Raji (cell line): ENCODE results near the gene GAGE12D.
"Not testable (repeated sequence)": the region's sequence is repeated elsewhere in the genome, so short reads cannot be mapped to it uniquely, and the experiment has no call there.

ENCODE experiments used
- POLR2A ChIP-seq: IDR thresholded peaks from 2 replicates; pipeline ENCODE4 v1.6.1; 2011; ENCODE audit warnings: low read depth, low read length, control low read depth; ENCODE audit not compliant: insufficient read depth

The GAGE12D gene, protein sequence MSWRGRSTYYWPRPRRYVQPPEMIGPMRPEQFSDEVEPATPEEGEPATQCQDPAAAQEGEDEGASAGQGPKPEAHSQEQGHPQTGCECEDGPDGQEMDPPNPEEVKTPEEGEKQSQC

DNA sequence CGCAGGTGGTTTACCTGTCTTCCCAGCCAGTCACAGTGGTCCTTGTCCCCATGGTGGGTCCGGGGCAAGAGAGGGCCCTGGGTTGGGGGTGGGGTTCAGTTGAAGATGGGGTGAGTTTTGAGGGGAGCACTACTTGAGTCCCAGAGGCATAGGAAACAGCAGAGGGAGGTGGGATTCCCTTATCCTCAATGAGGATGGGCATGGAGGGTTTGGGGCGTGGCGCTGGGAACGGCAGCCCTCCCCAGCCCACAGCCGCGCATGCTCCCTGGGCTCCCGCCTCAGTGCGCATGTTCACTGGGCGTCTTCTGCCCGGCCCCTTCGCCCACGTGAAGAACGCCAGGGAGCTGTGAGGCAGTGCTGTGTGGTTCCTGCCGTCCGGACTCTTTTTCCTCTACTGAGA, at the start of gene GAGE12D:
TSS of gene GAGE12D (plus strand) at position 301 of the 400 bp plus-strand sequence. CDS start 1,155 bp downstream, outside the sequence.
- not testable (repeated sequence) for TF ChIP-seq POLR2A

DNA sequence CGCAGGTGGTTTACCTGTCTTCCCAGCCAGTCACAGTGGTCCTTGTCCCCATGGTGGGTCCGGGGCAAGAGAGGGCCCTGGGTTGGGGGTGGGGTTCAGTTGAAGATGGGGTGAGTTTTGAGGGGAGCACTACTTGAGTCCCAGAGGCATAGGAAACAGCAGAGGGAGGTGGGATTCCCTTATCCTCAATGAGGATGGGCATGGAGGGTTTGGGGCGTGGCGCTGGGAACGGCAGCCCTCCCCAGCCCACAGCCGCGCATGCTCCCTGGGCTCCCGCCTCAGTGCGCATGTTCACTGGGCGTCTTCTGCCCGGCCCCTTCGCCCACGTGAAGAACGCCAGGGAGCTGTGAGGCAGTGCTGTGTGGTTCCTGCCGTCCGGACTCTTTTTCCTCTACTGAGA, 9.7 kb upstream of the GAGE12D start, which contains the start of gene GAGE12C:
TSS of gene GAGE12C (plus strand) at position 301 of the 400 bp plus-strand sequence. CDS start 1,155 bp downstream, outside the sequence.
- TF ChIP-seq POLR2A = not testable (repeated sequence)

DNA sequence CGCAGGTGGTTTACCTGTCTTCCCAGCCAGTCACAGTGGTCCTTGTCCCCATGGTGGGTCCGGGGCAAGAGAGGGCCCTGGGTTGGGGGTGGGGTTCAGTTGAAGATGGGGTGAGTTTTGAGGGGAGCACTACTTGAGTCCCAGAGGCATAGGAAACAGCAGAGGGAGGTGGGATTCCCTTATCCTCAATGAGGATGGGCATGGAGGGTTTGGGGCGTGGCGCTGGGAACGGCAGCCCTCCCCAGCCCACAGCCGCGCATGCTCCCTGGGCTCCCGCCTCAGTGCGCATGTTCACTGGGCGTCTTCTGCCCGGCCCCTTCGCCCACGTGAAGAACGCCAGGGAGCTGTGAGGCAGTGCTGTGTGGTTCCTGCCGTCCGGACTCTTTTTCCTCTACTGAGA, 9.5 kb downstream of the GAGE12D start, which contains the start of gene GAGE12E:
TSS of gene GAGE12E (plus strand) at position 301 of the 400 bp plus-strand sequence. CDS start 1,155 bp downstream, outside the sequence.
- TF ChIP-seq POLR2A = not testable (repeated sequence)

DNA sequence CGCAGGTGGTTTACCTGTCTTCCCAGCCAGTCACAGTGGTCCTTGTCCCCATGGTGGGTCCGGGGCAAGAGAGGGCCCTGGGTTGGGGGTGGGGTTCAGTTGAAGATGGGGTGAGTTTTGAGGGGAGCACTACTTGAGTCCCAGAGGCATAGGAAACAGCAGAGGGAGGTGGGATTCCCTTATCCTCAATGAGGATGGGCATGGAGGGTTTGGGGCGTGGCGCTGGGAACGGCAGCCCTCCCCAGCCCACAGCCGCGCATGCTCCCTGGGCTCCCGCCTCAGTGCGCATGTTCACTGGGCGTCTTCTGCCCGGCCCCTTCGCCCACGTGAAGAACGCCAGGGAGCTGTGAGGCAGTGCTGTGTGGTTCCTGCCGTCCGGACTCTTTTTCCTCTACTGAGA, 19.0 kb downstream of the GAGE12D start, which contains the start of gene GAGE12F:
TSS of gene GAGE12F (plus strand) at position 301 of the 400 bp plus-strand sequence. CDS start 1,155 bp downstream, outside the sequence.
- TF ChIP-seq POLR2A = not testable (repeated sequence)

DNA sequence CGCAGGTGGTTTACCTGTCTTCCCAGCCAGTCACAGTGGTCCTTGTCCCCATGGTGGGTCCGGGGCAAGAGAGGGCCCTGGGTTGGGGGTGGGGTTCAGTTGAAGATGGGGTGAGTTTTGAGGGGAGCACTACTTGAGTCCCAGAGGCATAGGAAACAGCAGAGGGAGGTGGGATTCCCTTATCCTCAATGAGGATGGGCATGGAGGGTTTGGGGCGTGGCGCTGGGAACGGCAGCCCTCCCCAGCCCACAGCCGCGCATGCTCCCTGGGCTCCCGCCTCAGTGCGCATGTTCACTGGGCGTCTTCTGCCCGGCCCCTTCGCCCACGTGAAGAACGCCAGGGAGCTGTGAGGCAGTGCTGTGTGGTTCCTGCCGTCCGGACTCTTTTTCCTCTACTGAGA, 28.6 kb downstream of the GAGE12D start, which contains the start of gene GAGE12G:
TSS of gene GAGE12G (plus strand) at position 301 of the 400 bp plus-strand sequence. CDS start 1,155 bp downstream, outside the sequence.
- TF ChIP-seq POLR2A = not testable (repeated sequence)

DNA sequence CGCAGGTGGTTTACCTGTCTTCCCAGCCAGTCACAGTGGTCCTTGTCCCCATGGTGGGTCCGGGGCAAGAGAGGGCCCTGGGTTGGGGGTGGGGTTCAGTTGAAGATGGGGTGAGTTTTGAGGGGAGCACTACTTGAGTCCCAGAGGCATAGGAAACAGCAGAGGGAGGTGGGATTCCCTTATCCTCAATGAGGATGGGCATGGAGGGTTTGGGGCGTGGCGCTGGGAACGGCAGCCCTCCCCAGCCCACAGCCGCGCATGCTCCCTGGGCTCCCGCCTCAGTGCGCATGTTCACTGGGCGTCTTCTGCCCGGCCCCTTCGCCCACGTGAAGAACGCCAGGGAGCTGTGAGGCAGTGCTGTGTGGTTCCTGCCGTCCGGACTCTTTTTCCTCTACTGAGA, 38.1 kb downstream of the GAGE12D start, which contains the start of gene GAGE12H:
TSS of gene GAGE12H (plus strand) at position 301 of the 400 bp plus-strand sequence. CDS start 1,155 bp downstream, outside the sequence.
- not testable (repeated sequence) for TF ChIP-seq POLR2A

DNA sequence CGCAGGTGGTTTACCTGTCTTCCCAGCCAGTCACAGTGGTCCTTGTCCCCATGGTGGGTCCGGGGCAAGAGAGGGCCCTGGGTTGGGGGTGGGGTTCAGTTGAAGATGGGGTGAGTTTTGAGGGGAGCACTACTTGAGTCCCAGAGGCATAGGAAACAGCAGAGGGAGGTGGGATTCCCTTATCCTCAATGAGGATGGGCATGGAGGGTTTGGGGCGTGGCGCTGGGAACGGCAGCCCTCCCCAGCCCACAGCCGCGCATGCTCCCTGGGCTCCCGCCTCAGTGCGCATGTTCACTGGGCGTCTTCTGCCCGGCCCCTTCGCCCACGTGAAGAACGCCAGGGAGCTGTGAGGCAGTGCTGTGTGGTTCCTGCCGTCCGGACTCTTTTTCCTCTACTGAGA, 47.7 kb downstream of the GAGE12D start, which contains the start of gene GAGE2A:
TSS of gene GAGE2A (plus strand) at position 301 of the 400 bp plus-strand sequence. CDS start 1,155 bp downstream, outside the sequence.
- not testable (repeated sequence) for TF ChIP-seq POLR2A
